ENCODE data around the gene CDH19. TPM values are rescaled to one million over a fixed set of nuclear protein-coding genes. Genes with fewer than 3 reads are reported as not detected.

CDH19 gene
- total and polyA plus RNA-seq, 3 experiments from 2014 or later, result not detected

DNA sequence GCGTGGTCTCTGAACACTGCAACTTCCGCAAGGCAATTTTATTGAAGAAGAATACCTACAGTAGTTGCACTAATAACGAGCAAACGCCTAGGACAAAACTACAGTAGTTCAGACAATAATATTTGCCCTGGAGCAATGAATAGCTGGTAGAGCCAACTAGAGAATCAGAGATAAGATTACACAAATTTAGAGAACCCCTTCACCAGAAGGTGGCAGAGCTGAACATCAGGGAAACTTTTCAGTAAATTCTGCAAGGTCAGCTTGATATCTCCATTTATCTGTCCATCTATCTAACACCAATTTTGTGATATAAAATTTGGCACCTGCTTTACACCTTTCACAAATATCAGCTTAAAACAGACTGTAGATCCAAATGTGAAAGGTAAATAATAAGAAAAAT is 43.8 kb downstream of the CDH19 start:
- Mint-ChIP-seq H3K4me1 (no peaks in the 10 kb centered on the region), H3K36me3 (no peaks in the 10 kb centered on the region), H3K9me3 (peaks cover 0 to 18% (median 0%) of the 10 kb centered on the region in 5 donors), H3K27me3 (no peaks in the 10 kb centered on the region), H3K27ac (no peak overlapping the region), H3K4me3 (no peak overlapping the region)
- no peak overlapping the region for H3K27ac ChIP-seq (ENCODE audit: low read depth, low read length)
- CTCF ChIA-PET, result no interaction called here
- POLR2A ChIA-PET, result no interaction called here
- no peaks in the 10 kb centered on the region for H3K36me3 ChIP-seq (ENCODE audit: insufficient read depth, low read length)
- DNase-seq, result no peak
- no peak overlapping the region for H3K4me3 ChIP-seq (ENCODE audit: low read length)
- H3K9me3 ChIP-seq (ENCODE audit: low read length), result no peaks in the 10 kb centered on the region
- no peaks in the 10 kb centered on the region for H3K27me3 ChIP-seq (ENCODE audit: insufficient read depth, low read length, poor library complexity, severe bottlenecking)
- H3K4me1 ChIP-seq (ENCODE audit: insufficient read depth, low read length), result no peaks in the 10 kb centered on the region

DNA sequence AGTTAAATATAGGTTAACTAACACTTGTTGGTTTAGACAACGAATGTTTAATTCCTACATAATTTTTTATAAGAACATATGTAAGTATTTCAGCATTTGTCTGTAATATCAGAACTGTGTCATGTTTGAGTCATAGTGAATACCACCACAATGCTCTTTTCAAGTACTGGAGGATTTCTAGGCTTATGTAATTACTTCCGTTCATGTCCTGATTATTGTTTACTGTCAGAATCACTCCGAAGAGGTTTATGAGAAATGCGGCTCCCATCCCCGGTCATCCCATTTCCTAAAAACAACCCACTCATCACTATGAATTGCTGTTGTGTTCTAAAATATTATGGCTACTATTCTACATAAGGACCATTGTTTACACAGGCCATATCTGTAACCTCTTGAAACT is 45.1 kb downstream of the CDH19 start:
- Histone ChIP-seq H3K9me3 (ENCODE audit: low read length) (no peaks in the 10 kb centered on the region), H3K36me3 (ENCODE audit: insufficient read depth, low read length) (no peaks in the 10 kb centered on the region), H3K4me1 (ENCODE audit: insufficient read depth, low read length) (no peaks in the 10 kb centered on the region), H3K27me3 (ENCODE audit: insufficient read depth, low read length, poor library complexity, severe bottlenecking) (no peaks in the 10 kb centered on the region), H3K4me3 (ENCODE audit: low read length) (no peak overlapping the region), H3K27ac (ENCODE audit: low read depth, low read length) (no peak overlapping the region)
- Mint-ChIP-seq H3K9me3 (peaks cover 0 to 9% (median 0%) of the 10 kb centered on the region in 5 donors), H3K4me1 (no peaks in the 10 kb centered on the region), H3K27ac (no peak overlapping the region), H3K36me3 (no peaks in the 10 kb centered on the region), H3K27me3 (no peaks in the 10 kb centered on the region), H3K4me3 (no peak overlapping the region)
- ChIA-PET POLR2A (no interaction called here), CTCF (no interaction called here)
- DNase-seq, result no peak

DNA sequence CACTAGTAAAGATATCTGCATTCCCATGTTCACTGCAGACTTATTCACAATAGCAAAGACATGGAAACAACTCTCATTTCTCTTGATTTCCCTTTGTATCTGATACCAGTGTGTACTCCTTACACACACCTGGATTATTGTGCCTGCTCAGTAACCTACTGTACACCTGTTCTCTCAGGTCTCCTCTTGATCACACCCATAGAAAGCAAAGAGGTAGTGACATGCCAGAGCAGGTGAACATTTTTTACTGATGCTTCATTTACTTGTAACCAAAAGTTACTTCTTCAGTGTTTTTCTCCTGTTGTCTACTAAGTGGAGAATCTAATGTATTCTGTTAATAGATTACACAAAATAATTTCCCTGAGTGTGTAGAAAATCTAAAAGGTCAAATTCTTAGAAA is 46.8 kb downstream of the CDH19 start:
- Histone ChIP-seq H3K9me3 (ENCODE audit: low read length) (no peaks in the 10 kb centered on the region), H3K4me1 (ENCODE audit: insufficient read depth, low read length) (no peaks in the 10 kb centered on the region), H3K4me3 (ENCODE audit: low read length) (no peak overlapping the region), H3K27me3 (ENCODE audit: insufficient read depth, low read length, poor library complexity, severe bottlenecking) (no peaks in the 10 kb centered on the region), H3K27ac (ENCODE audit: low read depth, low read length) (no peak overlapping the region), H3K36me3 (ENCODE audit: insufficient read depth, low read length) (no peaks in the 10 kb centered on the region)
- H3K27me3 Mint-ChIP-seq, result no peaks in the 10 kb centered on the region
- no peak overlapping the region for H3K4me3 Mint-ChIP-seq
- POLR2A ChIA-PET, result no interaction called here
- no peaks in the 10 kb centered on the region for H3K36me3 Mint-ChIP-seq
- peaks cover 0 to 9% (median 0%) of the 10 kb centered on the region in 5 donors for H3K9me3 Mint-ChIP-seq
- CTCF ChIA-PET, result no interaction called here
- no peak overlapping the region for H3K27ac Mint-ChIP-seq
- no peak for DNase-seq
- H3K4me1 Mint-ChIP-seq, result no peaks in the 10 kb centered on the region

DNA sequence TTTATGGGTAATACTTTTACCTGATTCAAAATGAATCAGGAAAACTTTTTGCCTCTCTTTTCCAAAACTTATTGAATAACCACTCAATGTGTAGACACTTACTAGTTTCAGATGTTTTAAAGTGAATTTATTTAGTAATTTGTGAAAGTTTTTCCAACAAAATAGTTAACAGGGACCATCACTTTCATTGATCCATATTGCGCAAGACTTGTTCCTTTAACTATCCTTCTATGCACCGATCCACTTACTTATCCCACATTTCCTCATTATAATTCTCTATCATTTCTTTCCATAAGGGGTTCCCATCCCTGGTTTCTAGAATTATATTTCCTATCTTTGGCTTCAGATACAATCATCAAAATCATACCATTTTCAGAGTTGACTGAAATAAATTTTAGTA is 48.3 kb downstream of the CDH19 start:
- Histone ChIP-seq H3K36me3 (ENCODE audit: insufficient read depth, low read length) (no peaks in the 10 kb centered on the region), H3K4me1 (ENCODE audit: insufficient read depth, low read length) (no peaks in the 10 kb centered on the region), H3K27me3 (ENCODE audit: insufficient read depth, low read length, poor library complexity, severe bottlenecking) (no peaks in the 10 kb centered on the region), H3K4me3 (ENCODE audit: low read length) (no peak overlapping the region), H3K9me3 (ENCODE audit: low read length) (no peaks in the 10 kb centered on the region), H3K27ac (ENCODE audit: low read depth, low read length) (no peak overlapping the region)
- DNase-seq, result no peak
- no peak overlapping the region for H3K4me3 Mint-ChIP-seq
- H3K36me3 Mint-ChIP-seq, result no peaks in the 10 kb centered on the region
- H3K9me3 Mint-ChIP-seq, result peaks cover 0 to 9% (median 0%) of the 10 kb centered on the region in 5 donors
- ChIA-PET POLR2A (no interaction called here), CTCF (no interaction called here)
- no peaks in the 10 kb centered on the region for H3K27me3 Mint-ChIP-seq
- no peak overlapping the region for H3K27ac Mint-ChIP-seq
- H3K4me1 Mint-ChIP-seq, result no peaks in the 10 kb centered on the region

DNA sequence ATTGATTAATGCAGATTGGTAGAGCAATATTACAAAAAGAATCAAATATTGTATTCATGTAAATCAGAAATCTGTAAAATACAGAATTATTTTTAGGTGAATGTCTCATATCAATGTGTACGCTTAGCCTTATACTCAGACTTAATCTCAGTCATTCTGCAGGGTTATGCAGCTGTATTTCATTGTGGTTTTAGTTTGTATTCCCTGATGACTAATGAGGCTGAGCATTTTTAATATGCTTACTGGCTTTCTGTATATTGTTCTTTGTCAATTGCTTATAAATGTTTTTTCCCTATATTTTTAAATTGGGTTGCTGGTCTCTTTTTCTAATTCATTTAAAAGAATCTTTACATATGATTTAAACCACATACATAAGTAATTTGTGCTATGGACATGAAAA is 50.1 kb downstream of the CDH19 start:
- no peaks in the 10 kb centered on the region for H3K36me3 ChIP-seq (ENCODE audit: insufficient read depth, low read length)
- H3K4me3 ChIP-seq (ENCODE audit: low read length), result no peak overlapping the region
- CTCF ChIA-PET, result no interaction called here
- no peak overlapping the region for H3K4me3 Mint-ChIP-seq
- no peaks in the 10 kb centered on the region for H3K36me3 Mint-ChIP-seq
- no peak overlapping the region for H3K27ac Mint-ChIP-seq
- POLR2A ChIA-PET, result no interaction called here
- DNase-seq, result no peak
- no peaks in the 10 kb centered on the region for H3K4me1 ChIP-seq (ENCODE audit: insufficient read depth, low read length)
- H3K27ac ChIP-seq (ENCODE audit: low read depth, low read length), result no peak overlapping the region
- H3K9me3 ChIP-seq (ENCODE audit: low read length), result no peaks in the 10 kb centered on the region
- H3K4me1 Mint-ChIP-seq, result no peaks in the 10 kb centered on the region
- H3K27me3 ChIP-seq (ENCODE audit: insufficient read depth, low read length, poor library complexity, severe bottlenecking), result no peaks in the 10 kb centered on the region
- H3K27me3 Mint-ChIP-seq, result no peaks in the 10 kb centered on the region
- peaks cover 0 to 15% (median 0%) of the 10 kb centered on the region in 5 donors for H3K9me3 Mint-ChIP-seq

DNA sequence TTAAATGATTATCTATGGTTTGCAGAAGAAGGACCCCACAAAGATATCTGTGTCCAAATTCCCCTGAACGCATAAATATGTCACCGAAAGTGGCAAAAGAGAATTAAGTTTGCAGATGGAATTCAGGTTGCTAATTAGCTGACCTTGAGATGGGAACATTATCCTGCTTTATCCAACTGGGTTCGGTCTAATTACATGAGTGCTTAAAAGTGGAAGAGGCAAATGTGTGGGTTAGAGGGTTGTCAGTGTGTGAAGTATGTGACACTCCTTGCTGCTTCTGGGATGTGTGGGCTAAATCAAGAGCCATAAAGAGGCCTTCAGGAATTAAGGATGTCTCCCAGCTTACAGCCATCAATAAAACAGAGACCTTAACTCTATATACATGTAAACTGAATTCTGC is 53.5 kb downstream of the CDH19 start:
- H3K4me1 Mint-ChIP-seq, result no peaks in the 10 kb centered on the region
- H3K36me3 Mint-ChIP-seq, result no peaks in the 10 kb centered on the region
- ChIA-PET POLR2A (no interaction called here), CTCF (no interaction called here)
- no peak overlapping the region for H3K4me3 Mint-ChIP-seq
- no peaks in the 10 kb centered on the region for H3K36me3 ChIP-seq (ENCODE audit: insufficient read depth, low read length)
- no peak overlapping the region for H3K27ac Mint-ChIP-seq
- no peak overlapping the region for H3K4me3 ChIP-seq (ENCODE audit: low read length)
- H3K27me3 Mint-ChIP-seq, result no peaks in the 10 kb centered on the region
- peaks cover 2 to 23% (median 5%) of the 10 kb centered on the region in 5 donors for H3K9me3 Mint-ChIP-seq
- no peak for DNase-seq
- H3K27ac ChIP-seq (ENCODE audit: low read depth, low read length), result no peak overlapping the region
- no peaks in the 10 kb centered on the region for H3K9me3 ChIP-seq (ENCODE audit: low read length)
- no peaks in the 10 kb centered on the region for H3K27me3 ChIP-seq (ENCODE audit: insufficient read depth, low read length, poor library complexity, severe bottlenecking)
- H3K4me1 ChIP-seq (ENCODE audit: insufficient read depth, low read length), result no peaks in the 10 kb centered on the region

DNA sequence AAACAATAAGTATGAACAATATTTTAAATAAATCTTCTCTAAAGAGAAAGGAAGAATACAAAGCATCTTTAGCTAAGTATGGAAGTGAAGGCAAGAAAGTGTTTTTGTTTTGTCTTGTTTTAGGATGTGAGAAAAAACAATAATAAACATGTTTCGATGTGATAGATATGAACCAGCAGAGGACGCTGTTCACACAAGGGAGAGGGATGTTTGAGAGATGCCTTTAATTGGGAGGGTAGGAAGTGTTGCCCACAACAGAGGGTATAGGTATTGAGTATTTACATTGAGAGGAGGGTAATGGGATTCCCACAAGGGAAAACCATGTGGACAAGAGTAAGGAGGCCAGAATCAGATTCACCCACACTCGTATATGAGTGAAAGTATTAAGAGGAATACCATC is 55.1 kb downstream of the CDH19 start:
- Mint-ChIP-seq H3K27me3 (no peaks in the 10 kb centered on the region), H3K36me3 (no peaks in the 10 kb centered on the region), H3K27ac (no peak overlapping the region), H3K4me1 (no peaks in the 10 kb centered on the region), H3K4me3 (no peak overlapping the region), H3K9me3 (peaks cover 2 to 26% (median 8%) of the 10 kb centered on the region in 5 donors)
- Histone ChIP-seq H3K36me3 (ENCODE audit: insufficient read depth, low read length) (no peaks in the 10 kb centered on the region), H3K4me3 (ENCODE audit: low read length) (no peak overlapping the region), H3K27me3 (ENCODE audit: insufficient read depth, low read length, poor library complexity, severe bottlenecking) (no peaks in the 10 kb centered on the region), H3K27ac (ENCODE audit: low read depth, low read length) (no peak overlapping the region), H3K4me1 (ENCODE audit: insufficient read depth, low read length) (no peaks in the 10 kb centered on the region), H3K9me3 (ENCODE audit: low read length) (no peaks in the 10 kb centered on the region)
- ChIA-PET POLR2A (no interaction called here), CTCF (no interaction called here)
- no peak for DNase-seq

DNA sequence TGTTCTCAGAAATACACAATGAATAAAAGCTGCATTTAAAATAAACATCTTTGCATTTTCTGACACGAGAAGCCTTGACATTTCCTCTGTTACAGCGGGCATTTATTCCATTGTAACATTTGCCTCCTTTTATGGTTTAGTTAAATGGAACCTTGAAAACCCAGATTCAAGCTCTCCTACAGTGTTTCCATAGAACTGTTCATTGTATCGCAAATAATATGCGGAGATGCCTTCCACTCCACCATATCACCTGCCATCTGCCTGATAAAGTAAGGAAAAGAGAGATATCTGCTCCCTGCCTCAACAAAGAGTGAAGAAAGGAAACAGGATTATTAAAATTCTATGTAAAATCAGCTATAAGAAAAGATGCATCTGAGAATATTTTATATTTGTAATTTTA is 69.8 kb downstream of the CDH19 start:
- Mint-ChIP-seq H3K27me3 (no peaks in the 10 kb centered on the region), H3K4me3 (no peak overlapping the region)
- POLR2A ChIA-PET, result no interaction called here

DNA sequence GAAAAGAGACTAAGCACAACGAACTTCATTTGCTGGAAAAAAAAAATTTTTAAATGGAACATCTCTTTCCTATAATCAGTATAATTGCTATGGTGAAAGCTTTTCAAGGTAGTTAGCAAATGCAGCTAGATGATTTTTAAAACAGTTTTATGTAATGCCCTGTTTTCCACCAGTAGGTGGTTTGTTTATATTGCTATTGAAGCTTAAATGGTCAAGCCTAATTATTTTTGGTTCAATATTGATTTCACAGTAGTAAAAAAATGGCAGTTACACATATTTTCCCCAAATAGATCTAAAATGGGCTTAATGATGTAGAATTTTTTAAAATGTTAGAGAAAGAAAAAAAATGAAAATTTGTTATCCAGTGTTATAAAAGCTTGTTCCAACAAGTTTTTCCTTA is 70.2 kb downstream of the CDH19 start:
- ChIA-PET CTCF (no interaction called here), POLR2A (no interaction called here)
- Histone ChIP-seq H3K27ac (ENCODE audit: low read depth, low read length) (no peak overlapping the region), H3K4me1 (ENCODE audit: insufficient read depth, low read length) (no peaks in the 10 kb centered on the region), H3K36me3 (ENCODE audit: insufficient read depth, low read length) (no peaks in the 10 kb centered on the region), H3K9me3 (ENCODE audit: low read length) (no peaks in the 10 kb centered on the region), H3K4me3 (ENCODE audit: low read length) (no peak overlapping the region), H3K27me3 (ENCODE audit: insufficient read depth, low read length, poor library complexity, severe bottlenecking) (no peaks in the 10 kb centered on the region)
- H3K36me3 Mint-ChIP-seq, result no peaks in the 10 kb centered on the region
- H3K27me3 Mint-ChIP-seq, result no peaks in the 10 kb centered on the region
- peaks cover 0 to 10% (median 2%) of the 10 kb centered on the region in 5 donors for H3K9me3 Mint-ChIP-seq
- no peak overlapping the region for H3K4me3 Mint-ChIP-seq
- no peak overlapping the region for H3K27ac Mint-ChIP-seq
- no peaks in the 10 kb centered on the region for H3K4me1 Mint-ChIP-seq
- no peak for DNase-seq

More for the DNA sequence above, 69.8 kb downstream of the CDH19 start:
- Mint-ChIP-seq H3K4me1 (no peaks in the 10 kb centered on the region), H3K27ac (no peak overlapping the region), H3K9me3 (peaks cover 0 to 10% (median 2%) of the 10 kb centered on the region in 5 donors), H3K36me3 (no peaks in the 10 kb centered on the region)
- Histone ChIP-seq H3K4me1 (ENCODE audit: insufficient read depth, low read length) (no peaks in the 10 kb centered on the region), H3K4me3 (ENCODE audit: low read length) (no peak overlapping the region), H3K9me3 (ENCODE audit: low read length) (no peaks in the 10 kb centered on the region), H3K27ac (ENCODE audit: low read depth, low read length) (no peak overlapping the region), H3K36me3 (ENCODE audit: insufficient read depth, low read length) (no peaks in the 10 kb centered on the region), H3K27me3 (ENCODE audit: insufficient read depth, low read length, poor library complexity, severe bottlenecking) (no peaks in the 10 kb centered on the region)
- DNase-seq, result no peak
- CTCF ChIA-PET, result no interaction called here

All from CD8-positive, alpha-beta memory T cell (primary cell).